Neural progenitor cell (in vitro differentiated cells): ENCODE measurements around the gene KRTAP5-5. TPM values are rescaled to one million over a fixed set of nuclear protein-coding genes. Genes with fewer than 3 reads are reported as not detected.

ENCODE experiments used
- DNase-seq: peaks from one replicate; pipeline ENCODE4 v3.0.0-alpha.2; 2016; ENCODE audit warnings: low spot score
- H2AFZ ChIP-seq: fragments of 200-600 bp; sonication (generic); replicated peaks from 2 replicates; pipeline ENCODE4 v1.6.1; 2016; ENCODE audit warnings: antibody characterized with exemption
- H3F3A ChIP-seq: fragments of 200-600 bp; sonication (generic); 2 replicates; pipeline ENCODE4 v1.6.1; 2016; ENCODE audit warnings: antibody characterized with exemption, low read depth
- H3K27ac ChIP-seq: fragments of 200-600 bp; sonication (generic); 2 replicates; pipeline ENCODE4 v1.5.1; 2016; ENCODE audit warnings: mild to moderate bottlenecking
- H3K27me3 ChIP-seq: fragments of 200-600 bp; sonication (generic); 2 replicates; pipeline ENCODE4 v1.6.1; 2016; ENCODE audit warnings: mild to moderate bottlenecking, moderate library complexity
- H3K36me3 ChIP-seq: fragments of 200-600 bp; sonication (generic); 2 replicates; pipeline ENCODE4 v1.5.1; 2016
- H3K4me1 ChIP-seq: fragments of 200-600 bp; sonication (generic); 2 replicates; pipeline ENCODE4 v1.6.1; 2016; ENCODE audit warnings: mixed run types
- H3K4me2 ChIP-seq: fragments of 200-600 bp; sonication (generic); 2 replicates; pipeline ENCODE4 v1.6.1; 2016
- H3K4me3 ChIP-seq: fragments of 200-600 bp; sonication (generic); 2 replicates; pipeline ENCODE4 v1.5.1; 2016
- H3K79me2 ChIP-seq: fragments of 200-600 bp; sonication (generic); 2 replicates; pipeline ENCODE4 v1.6.1; 2016; ENCODE audit warnings: low read depth
- H3K9ac ChIP-seq: fragments of 200-600 bp; sonication (generic); 2 replicates; pipeline ENCODE4 v1.6.1; 2016
- H3K9me3 ChIP-seq: fragments of 200-600 bp; sonication (generic); 2 replicates; pipeline ENCODE4 v1.5.1; 2016; ENCODE audit warnings: low read depth
- H4K20me1 ChIP-seq: fragments of 200-600 bp; sonication (generic); 2 replicates; pipeline ENCODE4 v1.6.1; 2016; ENCODE audit warnings: low read depth
- H3K27ac Mint-ChIP-seq: 3 replicates; pipeline ENCODE4 v1.8.0; 2021; ENCODE audit warnings: mixed read lengths
- H3K27me3 Mint-ChIP-seq: 2 replicates; pipeline ENCODE4 v1.8.0; 2022; ENCODE audit warnings: low read depth, mild to moderate bottlenecking, inconsistent platforms, moderate library complexity, mixed read lengths; ENCODE audit not compliant: insufficient read depth
- H3K36me3 Mint-ChIP-seq: 3 replicates; pipeline ENCODE4 v1.8.0; 2021; ENCODE audit warnings: mixed read lengths
- H3K4me1 Mint-ChIP-seq: 3 replicates; pipeline ENCODE4 v1.8.0; 2021; ENCODE audit warnings: mixed read lengths
- H3K4me3 Mint-ChIP-seq: 3 replicates; pipeline ENCODE4 v1.8.0; 2021; ENCODE audit warnings: mild to moderate bottlenecking, moderate library complexity, mixed read lengths
- H3K9me3 Mint-ChIP-seq: 3 replicates; pipeline ENCODE4 v1.8.0; 2020; ENCODE audit warnings: mixed read lengths
- EZH2 ChIP-seq: fragments of 200-600 bp; sonication (generic); IDR thresholded peaks from 2 replicates; pipeline ENCODE4 v1.6.1; 2017; ENCODE audit warnings: antibody characterized with exemption, mild to moderate bottlenecking, moderate library complexity
- EZH2phosphoT487 ChIP-seq: fragments of 200-600 bp; sonication (generic); IDR thresholded peaks from 2 replicates; pipeline ENCODE4 v1.6.1; 2017; ENCODE audit warnings: antibody characterized with exemption
- total RNA-seq: library from RNA; depleted of rRNA; stranded (reverse); fragments of >200 nt; gene quantifications from 2 replicates; pipeline ENCODE4 v1.2.3, GENCODE V29; 2015; ENCODE audit warnings: low replicate concordance
- TF ChIP-seq, protein P1 (sequence below): fragments of 200-600 bp; sonication (generic); IDR thresholded peaks from 2 replicates; pipeline ENCODE4 v1.5.1; 2017; ENCODE audit warnings: antibody characterized with exemption, mild to moderate bottlenecking

The KRTAP5-5 gene
- total RNA-seq, 1 donor from 2014 or later = not detected

DNA sequence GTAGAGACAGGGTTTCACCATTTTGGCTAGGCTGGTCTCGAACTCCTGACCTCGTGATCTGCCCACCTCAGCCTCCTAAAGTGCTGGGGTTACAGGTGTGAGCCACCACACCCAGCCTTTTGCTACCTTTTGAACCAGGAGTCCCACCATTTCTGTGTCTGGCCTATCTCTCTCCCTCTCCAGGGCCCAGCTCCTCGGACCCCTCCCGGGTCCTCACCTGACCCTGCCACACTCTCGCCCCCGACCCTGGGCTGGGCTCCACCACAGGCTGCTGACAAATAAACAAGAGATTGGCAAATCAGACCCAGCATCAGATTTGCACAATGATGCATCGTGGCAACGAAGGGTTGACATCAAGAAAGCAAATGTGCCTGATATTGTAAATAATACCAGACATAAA is 8.8 kb downstream of the KRTAP5-5 start:
- Histone ChIP-seq H3K79me2 (no peaks in the 10 kb centered on the region), H3K9me3 (no peaks in the 10 kb centered on the region), H2AFZ (no peak overlapping the region), H3K4me2 (no peak overlapping the region), H4K20me1 (no peaks in the 10 kb centered on the region), H3K27me3 (peaks cover 4% of the 10 kb centered on the region), H3K4me1 (no peaks in the 10 kb centered on the region), H3F3A (no peaks in the 10 kb centered on the region), H3K9ac (no peak overlapping the region), H3K27ac (no peak overlapping the region), H3K4me3 (no peak overlapping the region), H3K36me3 (no peaks in the 10 kb centered on the region)
- Mint-ChIP-seq H3K9me3 (no peaks in the 10 kb centered on the region), H3K36me3 (no peaks in the 10 kb centered on the region), H3K27ac (no peak overlapping the region), H3K4me1 (peaks cover 7% of the 10 kb centered on the region), H3K4me3 (no peak overlapping the region), H3K27me3 (peaks cover 8% of the 10 kb centered on the region)
- TF ChIP-seq EZH2phosphoT487 (no peak), EZH2 (no peak)
- TF ChIP-seq, protein P1, sequence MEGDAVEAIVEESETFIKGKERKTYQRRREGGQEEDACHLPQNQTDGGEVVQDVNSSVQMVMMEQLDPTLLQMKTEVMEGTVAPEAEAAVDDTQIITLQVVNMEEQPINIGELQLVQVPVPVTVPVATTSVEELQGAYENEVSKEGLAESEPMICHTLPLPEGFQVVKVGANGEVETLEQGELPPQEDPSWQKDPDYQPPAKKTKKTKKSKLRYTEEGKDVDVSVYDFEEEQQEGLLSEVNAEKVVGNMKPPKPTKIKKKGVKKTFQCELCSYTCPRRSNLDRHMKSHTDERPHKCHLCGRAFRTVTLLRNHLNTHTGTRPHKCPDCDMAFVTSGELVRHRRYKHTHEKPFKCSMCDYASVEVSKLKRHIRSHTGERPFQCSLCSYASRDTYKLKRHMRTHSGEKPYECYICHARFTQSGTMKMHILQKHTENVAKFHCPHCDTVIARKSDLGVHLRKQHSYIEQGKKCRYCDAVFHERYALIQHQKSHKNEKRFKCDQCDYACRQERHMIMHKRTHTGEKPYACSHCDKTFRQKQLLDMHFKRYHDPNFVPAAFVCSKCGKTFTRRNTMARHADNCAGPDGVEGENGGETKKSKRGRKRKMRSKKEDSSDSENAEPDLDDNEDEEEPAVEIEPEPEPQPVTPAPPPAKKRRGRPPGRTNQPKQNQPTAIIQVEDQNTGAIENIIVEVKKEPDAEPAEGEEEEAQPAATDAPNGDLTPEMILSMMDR = no peak
- no peak for DNase-seq

- Mint-ChIP-seq H3K36me3 (no peaks in the 10 kb centered on the region), H3K27ac (no peak overlapping the region), H3K27me3 (peaks cover 9% of the 10 kb centered on the region), H3K4me3 (no peak overlapping the region), H3K4me1 (peaks cover 7% of the 10 kb centered on the region), H3K9me3 (no peaks in the 10 kb centered on the region)
- DNase-seq = no peak
- TF ChIP-seq EZH2phosphoT487 (no peak), EZH2 (no peak)
- TF ChIP-seq, protein P1 = no peak
- H3K4me3 ChIP-seq = no peak overlapping the region
- H3K9ac ChIP-seq = no peak overlapping the region
- no peaks in the 10 kb centered on the region for H3K9me3 ChIP-seq
- no peaks in the 10 kb centered on the region for H3K36me3 ChIP-seq
- peaks cover 4% of the 10 kb centered on the region for H3K27me3 ChIP-seq
- no peak overlapping the region for H3K4me2 ChIP-seq
- no peaks in the 10 kb centered on the region for H4K20me1 ChIP-seq
- no peaks in the 10 kb centered on the region for H3F3A ChIP-seq
- H3K4me1 ChIP-seq = no peaks in the 10 kb centered on the region
- H3K27ac ChIP-seq = no peak overlapping the region
- no peaks in the 10 kb centered on the region for H3K79me2 ChIP-seq
- no peak overlapping the region for H2AFZ ChIP-seq
These were observed 9.6 kb downstream of the KRTAP5-5 start for GRCh38 chr11:1639102-1639620.

- Histone ChIP-seq H3K79me2 (no peaks in the 10 kb centered on the region), H3K4me2 (no peak overlapping the region), H3K9ac (no peak overlapping the region), H4K20me1 (no peaks in the 10 kb centered on the region), H3K9me3 (no peaks in the 10 kb centered on the region), H3K27ac (no peak overlapping the region), H3K4me3 (no peak overlapping the region), H3K27me3 (peaks cover 4% of the 10 kb centered on the region), H2AFZ (no peak overlapping the region), H3F3A (no peaks in the 10 kb centered on the region), H3K4me1 (no peaks in the 10 kb centered on the region), H3K36me3 (no peaks in the 10 kb centered on the region)
- Mint-ChIP-seq H3K36me3 (no peaks in the 10 kb centered on the region), H3K4me3 (no peak overlapping the region), H3K27ac (no peak overlapping the region), H3K9me3 (no peaks in the 10 kb centered on the region), H3K27me3 (peaks cover 12% of the 10 kb centered on the region), H3K4me1 (peaks cover 7% of the 10 kb centered on the region)
- TF ChIP-seq EZH2 (no peak), EZH2phosphoT487 (no peak)
- TF ChIP-seq, protein P1 = no peak
- DNase-seq = no peak
These were observed 10.1 kb downstream of the KRTAP5-5 start for GRCh38 chr11:1639666-1640065.
